Measurements from ENCODE around the gene CGB7. TPM values are rescaled to one million over a fixed set of nuclear protein-coding genes. Genes with fewer than 3 reads are reported as not detected.

Gene CGB7
- total and polyA plus RNA-seq, 2 experiments from 2014 or later = 0.32 to 0.97 TPM

- H3K4me3 ChIP-seq = no peak overlapping the region
- H2AFZ ChIP-seq = no peak overlapping the region
- no peaks in the 10 kb centered on the region for H3K9me2 ChIP-seq (ENCODE audit: insufficient read depth)
- H3K27ac ChIP-seq (ENCODE audit: low read depth) = no peak overlapping the region
- no peaks in the 10 kb centered on the region for H3K36me3 ChIP-seq (ENCODE audit: insufficient read depth)
- H4K20me1 ChIP-seq (replicated peaks; ENCODE audit: insufficient read depth) = no peaks in the 10 kb centered on the region; the same call in 1 of the 2 replicates
- Mint-ChIP-seq H3K9me3 (peaks cover 3% of the 10 kb centered on the region; the same call in 1 of the 3 replicates), H3K4me3 (no peak overlapping the region), H3K36me3 (ENCODE audit: low read depth) (peaks cover 48% of the 10 kb centered on the region), H3K27ac (no peak overlapping the region), H3K27me3 (ENCODE audit: insufficient read depth, low read depth, poor library complexity) (peaks cover 23% of the 10 kb centered on the region), H3K4me1 (peaks cover 10% of the 10 kb centered on the region)
- peaks cover 18% of the 10 kb centered on the region for H3K27me3 ChIP-seq (ENCODE audit: insufficient read depth)
- TF ChIP-seq NANOG (IDR thresholded peaks at IDR 0.05; ENCODE audit: borderline replicate concordance) (no peak), ZNF114 (CRISPR knock-in tag; IDR thresholded peaks at IDR 0.05) (no peak), JUNB (IDR thresholded peaks at IDR 0.05; ENCODE audit: unreplicated experiment) (no peak), ZNF331 (CRISPR knock-in tag; IDR thresholded peaks at IDR 0.05; ENCODE audit: low read depth) (no peak), REST (IDR thresholded peaks at IDR 0.05; ENCODE audit: unreplicated experiment) (no peak), CREB1 (CRISPR knock-in tag; IDR thresholded peaks at IDR 0.05; ENCODE audit: low read depth) (no peak)
- no peak for ATAC-seq
- DNase-seq (ENCODE audit: low spot score) = no peak
- H3K4me1 ChIP-seq (ENCODE audit: insufficient read depth) = peaks cover 5% of the 10 kb centered on the region; the same call in 1 of the 2 replicates
- H3K79me2 ChIP-seq (replicated peaks; ENCODE audit: insufficient read depth) = no peaks in the 10 kb centered on the region
- 0 out of 2 replicates have a peak, but pooled peaks cover 3% of the 10 kb centered on the region for H3F3A ChIP-seq (replicated peaks; ENCODE audit: low read depth)
- H3K4me2 ChIP-seq = no peak overlapping the region
Observed at GRCh38 chr19:49014870-49015255, 42.7 kb downstream of the CGB7 start.

- DNase-seq (ENCODE audit: low spot score) (no peak), ATAC-seq (no peak)
- Mint-ChIP-seq H3K27ac (no peak overlapping the region), H3K4me3 (no peak overlapping the region), H3K27me3 (ENCODE audit: insufficient read depth, low read depth, poor library complexity) (peaks cover 22% of the 10 kb centered on the region), H3K4me1 (peaks cover 9% of the 10 kb centered on the region), H3K36me3 (ENCODE audit: low read depth) (peaks cover 52% of the 10 kb centered on the region), H3K9me3 (peaks cover 3% of the 10 kb centered on the region; the same call in 1 of the 3 replicates)
- Histone ChIP-seq H3K79me2 (replicated peaks; ENCODE audit: insufficient read depth) (no peaks in the 10 kb centered on the region), H3K27ac (ENCODE audit: low read depth) (no peak overlapping the region), H3K4me3 (no peak overlapping the region), H3K4me1 (ENCODE audit: insufficient read depth) (peaks cover 4% of the 10 kb centered on the region; the same call in 1 of the 2 replicates), H3K4me2 (no peak overlapping the region), H3K36me3 (ENCODE audit: insufficient read depth) (no peaks in the 10 kb centered on the region), H4K20me1 (replicated peaks; ENCODE audit: insufficient read depth) (no peaks in the 10 kb centered on the region; the same call in 1 of the 2 replicates), H2AFZ (no peak overlapping the region), H3F3A (replicated peaks; ENCODE audit: low read depth) (0 out of 2 replicates have a peak, but pooled peaks cover 3% of the 10 kb centered on the region), H3K9me2 (ENCODE audit: insufficient read depth) (no peaks in the 10 kb centered on the region), H3K27me3 (ENCODE audit: insufficient read depth) (peaks cover 13% of the 10 kb centered on the region)
- TF ChIP-seq ZNF114 (CRISPR knock-in tag; IDR thresholded peaks at IDR 0.05) = no peak
- no peak for TF ChIP-seq CREB1 (CRISPR knock-in tag; IDR thresholded peaks at IDR 0.05; ENCODE audit: low read depth)
- TF ChIP-seq STAT1 (IDR thresholded peaks at IDR 0.05; ENCODE audit: unreplicated experiment) = no peak
- no peak for TF ChIP-seq ETS1 (IDR thresholded peaks at IDR 0.05)
- no peak for TF ChIP-seq ZNF462 (CRISPR knock-in tag; IDR thresholded peaks at IDR 0.05)
Observed at GRCh38 chr19:49014123-49014869, 43.3 kb downstream of the CGB7 start.

Measured in GM23338 (cell line).